B cell (primary cell): ENCODE results near the gene NOTCH3. TPM values are rescaled to one million over a fixed set of nuclear protein-coding genes. Genes with fewer than 3 reads are reported as not detected.

Source experiments
- ATAC-seq: fragments of 200-7000 bp; cut with Tn5 transposase; one replicate; pipeline ENCODE4 v1.10.0; 2021; ENCODE audit warnings: low read depth, mild to moderate bottlenecking, moderate number of reproducible peaks, moderate library complexity
- CTCF ChIA-PET: fragments of 350-600 bp; sonication (Branson Sonifier 250); formaldehyde crosslinking; loops from one replicate; lab custom pipeline; 2021; ENCODE audit warnings: antibody characterized with exemption, inconsistent platforms; lab: Charles Lee
- POLR2A ChIA-PET: fragments of 350-600 bp; sonication (Branson Sonifier 250); formaldehyde crosslinking; loops from one replicate; lab custom pipeline; 2021; ENCODE audit warnings: antibody characterized with exemption; lab: Charles Lee
- DNase-seq: peaks from one replicate; pipeline ENCODE4 v3.0.0; 2013
- H2AFZ ChIP-seq: 2 replicates; pipeline ENCODE4 v1.6.1; 2012; ENCODE audit warnings: mild to moderate bottlenecking, low read depth, low read length; ENCODE audit not compliant: insufficient read depth, poor library complexity, severe bottlenecking
- H3K27ac ChIP-seq, 2 donors: 1 replicate in 1 of 2; 2 replicates in 1 of 2; pipeline ENCODE4 v1.5.1; 2012 to 2013; ENCODE audit warnings: low read length in 2 of 2, mild to moderate bottlenecking in 2 of 2, moderate library complexity in 1 of 2
- H3K27me3 ChIP-seq, 4 experiments: fragments of 200-600 bp in 1 of 4; sonication (generic) in 1 of 4; replicated peaks in 1 of 4; 1 replicate in 2 of 4; 2 replicates in 2 of 4; pipeline versions ENCODE4 v1.6.1 to v1.7.0; 2013 to 2016; ENCODE audit warnings: low read length in 3 of 4, mild to moderate bottlenecking in 2 of 4, mixed read lengths in 1 of 4, moderate library complexity in 1 of 4; ENCODE audit not compliant: insufficient read depth in 4 of 4, control insufficient read depth in 3 of 4; ENCODE audit errors: control extremely low read depth in 1 of 4
- H3K36me3 ChIP-seq, 2 experiments: replicated peaks in 1 of 2; 1 replicate in 1 of 2; 2 replicates in 1 of 2; pipeline versions ENCODE4 v1.6.1 to v1.7.1; 2013; ENCODE audit warnings: low read length in 1 of 2; ENCODE audit not compliant: insufficient read depth in 2 of 2, control insufficient read depth in 1 of 2; ENCODE audit errors: control extremely low read depth in 1 of 2, extremely low read depth in 1 of 2
- H3K4me1 ChIP-seq, 2 donors: fragments of 200-600 bp in 1 of 2; sonication (generic) in 1 of 2; 1 replicate in 1 of 2; 2 replicates in 1 of 2; pipeline versions ENCODE4 v1.5.1 to v1.6.1; 2013 to 2017; ENCODE audit warnings: low read length in 2 of 2; ENCODE audit not compliant: control insufficient read depth in 2 of 2, insufficient read depth in 2 of 2
- H3K4me2 ChIP-seq: replicated peaks from 2 replicates; pipeline ENCODE3; 2012; ENCODE audit warnings: mild to moderate bottlenecking, low read depth, low read length; ENCODE audit not compliant: poor library complexity, severe bottlenecking
- H3K4me3 ChIP-seq, 5 experiments: fragments of 200-600 bp in 1 of 5; sonication (generic) in 1 of 5; 1 replicate in 3 of 5; 2 replicates in 2 of 5; pipeline versions ENCODE4 v1.5.1 to v1.7.0; 2011 to 2016; ENCODE audit warnings: low read length in 4 of 5, mild to moderate bottlenecking in 4 of 5, low read depth in 2 of 5, control low read depth in 1 of 5, moderate library complexity in 1 of 5; ENCODE audit not compliant: insufficient read depth in 1 of 5; ENCODE audit errors: control extremely low read depth in 1 of 5, extremely low read depth in 1 of 5
- H3K79me2 ChIP-seq: fragments of 200-600 bp; sonication (generic); one replicate; pipeline ENCODE4 v1.6.0; 2016; ENCODE audit warnings: low read length; ENCODE audit not compliant: control insufficient read depth, insufficient read depth
- H3K9ac ChIP-seq: fragments of 200-600 bp; sonication (generic); 2 replicates; pipeline ENCODE4 v1.6.1; 2017; ENCODE audit warnings: mild to moderate bottlenecking, low read length, moderate library complexity
- H3K9me3 ChIP-seq, 3 donors: one replicate each; pipeline versions ENCODE4 v1.6.1 to v1.7.1; 2013; ENCODE audit warnings: low read length in 2 of 3; ENCODE audit not compliant: control insufficient read depth in 2 of 3, insufficient read depth in 1 of 3; ENCODE audit errors: control extremely low read depth in 1 of 3
- H4K20me1 ChIP-seq: 2 replicates; pipeline ENCODE4 v1.6.0; 2012; ENCODE audit warnings: mild to moderate bottlenecking, low read length; ENCODE audit not compliant: insufficient read depth, control insufficient read depth, poor library complexity, severe bottlenecking
- H3K27ac Mint-ChIP-seq: one replicate; pipeline ENCODE4 v1.8.0; 2021; ENCODE audit warnings: mixed read lengths
- H3K27me3 Mint-ChIP-seq: one replicate; pipeline ENCODE4 v1.8.0; 2021; ENCODE audit warnings: mixed read lengths
- H3K4me1 Mint-ChIP-seq: one replicate; pipeline ENCODE4 v1.8.0; 2021; ENCODE audit warnings: mixed read lengths
- H3K4me3 Mint-ChIP-seq: one replicate; pipeline ENCODE4 v1.8.0; 2021; ENCODE audit warnings: mixed read lengths
- H3K9me3 Mint-ChIP-seq: one replicate; pipeline ENCODE4 v1.8.0; 2022; ENCODE audit warnings: mixed read lengths; ENCODE audit not compliant: insufficient read depth
- EZH2 ChIP-seq: IDR thresholded peaks from 2 replicates; pipeline ENCODE4 v1.6.1; 2012; ENCODE audit warnings: borderline replicate concordance, low read depth, mild to moderate bottlenecking, moderate library complexity, low read length; ENCODE audit not compliant: insufficient read depth, poor library complexity, severe bottlenecking
- WGBS: methylation state at CpG from one replicate; pipeline ENCODE4 v1.1.5; 2013; ENCODE audit warnings: missing lambda C conversion rate; ENCODE audit not compliant: insufficient coverage; 5-methylcytosine and 5-hydroxymethylcytosine counted together
- intact Hi-C: fragments of 100-400 bp; cut with micrococcal nuclease; formaldehyde crosslinking; loops from one replicate; pipeline ENCODE4 v1.10.0; 2022
- polyA plus RNA-seq: library from polyadenylated mRNA; depleted of rRNA; stranded (reverse); fragments of >200 nt; gene quantifications from 2 replicates; pipeline ENCODE4 v1.2.3, GENCODE V29; 2012
- total RNA-seq, 2 donors: library from RNA; stranded (reverse); fragments of 120-200 nt in 1 of 2; gene quantifications; 1 replicate in 1 of 2; 2 replicates in 1 of 2; pipeline versions ENCODE4 v1.2.3 to v1.2.4, GENCODE V29; 2013 to 2022
- TF ChIP-seq, protein P1 (sequence below): fragments of 200-600 bp; IDR thresholded peaks from one replicate; pipeline ENCODE4 v1.8.0; 2022; ENCODE audit warnings: antibody characterized with exemption, mild to moderate bottlenecking

Gene NOTCH3
- total and polyA plus RNA-seq, 2 donors (not counting 1 experiment from before 2014, with no cell fraction given): 0.01 to 0.05 TPM

DNA sequence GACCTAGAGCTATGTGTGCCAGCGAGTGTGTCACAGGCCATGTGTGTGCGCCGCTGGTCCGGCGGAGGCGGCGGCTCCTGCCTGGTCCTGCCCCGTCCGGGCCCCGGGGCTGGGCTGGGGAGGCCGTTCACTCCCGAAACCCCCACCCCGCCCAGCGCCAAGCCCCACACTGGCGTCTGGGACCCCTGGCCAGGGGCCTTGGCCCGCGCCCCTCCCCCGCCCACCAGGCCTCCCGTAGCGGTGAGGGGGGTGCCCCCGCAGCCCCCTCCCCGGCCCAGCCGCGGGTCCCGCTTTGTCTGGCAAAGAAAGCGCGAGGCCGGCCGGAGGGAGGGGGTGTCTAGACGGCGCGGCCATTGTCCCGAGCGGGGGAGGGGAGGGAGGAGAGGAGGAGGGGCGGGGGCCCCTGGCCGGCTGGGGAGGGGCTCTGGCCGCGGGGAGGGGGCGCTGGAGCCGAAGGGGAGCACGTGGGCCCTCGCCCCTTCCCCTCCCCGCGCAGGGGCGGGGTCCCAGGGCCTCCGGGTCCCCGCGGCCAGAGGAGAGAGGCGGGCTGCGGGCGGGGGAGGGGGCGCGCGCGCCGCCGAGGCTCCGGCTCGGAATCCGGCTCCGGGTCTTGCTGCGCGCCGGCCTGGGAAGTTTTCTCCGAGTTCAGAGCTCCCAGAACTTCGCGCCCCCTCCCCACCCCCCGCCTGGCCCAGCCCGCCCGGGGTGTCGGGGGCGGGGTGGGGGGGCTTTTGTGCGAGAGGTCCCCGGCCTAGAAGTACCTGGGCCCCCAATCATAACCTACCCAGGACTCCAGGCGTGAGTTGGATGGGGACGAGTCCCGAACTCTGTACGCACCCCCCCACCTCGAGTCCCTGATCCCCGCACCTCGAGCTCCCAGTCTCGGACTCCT is 888 bp downstream of the NOTCH3 start:
- peaks cover 50% of the 10 kb centered on the region for H3K27me3 Mint-ChIP-seq
- Histone ChIP-seq H3K4me2 (peak overlapping the region; percentile 81), H3K79me2 (no peaks in the 10 kb centered on the region), H4K20me1 (no peaks in the 10 kb centered on the region), H3K4me1 (peaks cover 23 to 26% of the 10 kb centered on the region in 2 donors), H3K36me3 (no peaks in the 10 kb centered on the region), H3K9me3 (peaks cover 0 to 11% (median 0%) of the 10 kb centered on the region in 3 donors), H2AFZ (peak overlapping the region; percentile 22), H3K4me3 (peak overlapping the region in 3 of 5 experiments; percentile 20 to 52 (median 25)), H3K27ac (no peak overlapping the region), H3K27me3 (peaks cover 0 to 60% (median 21%) of the 10 kb centered on the region in 4 experiments), H3K9ac (peak overlapping the region; percentile 23)
- no peak for TF ChIP-seq EZH2
- TF ChIP-seq, protein P1, sequence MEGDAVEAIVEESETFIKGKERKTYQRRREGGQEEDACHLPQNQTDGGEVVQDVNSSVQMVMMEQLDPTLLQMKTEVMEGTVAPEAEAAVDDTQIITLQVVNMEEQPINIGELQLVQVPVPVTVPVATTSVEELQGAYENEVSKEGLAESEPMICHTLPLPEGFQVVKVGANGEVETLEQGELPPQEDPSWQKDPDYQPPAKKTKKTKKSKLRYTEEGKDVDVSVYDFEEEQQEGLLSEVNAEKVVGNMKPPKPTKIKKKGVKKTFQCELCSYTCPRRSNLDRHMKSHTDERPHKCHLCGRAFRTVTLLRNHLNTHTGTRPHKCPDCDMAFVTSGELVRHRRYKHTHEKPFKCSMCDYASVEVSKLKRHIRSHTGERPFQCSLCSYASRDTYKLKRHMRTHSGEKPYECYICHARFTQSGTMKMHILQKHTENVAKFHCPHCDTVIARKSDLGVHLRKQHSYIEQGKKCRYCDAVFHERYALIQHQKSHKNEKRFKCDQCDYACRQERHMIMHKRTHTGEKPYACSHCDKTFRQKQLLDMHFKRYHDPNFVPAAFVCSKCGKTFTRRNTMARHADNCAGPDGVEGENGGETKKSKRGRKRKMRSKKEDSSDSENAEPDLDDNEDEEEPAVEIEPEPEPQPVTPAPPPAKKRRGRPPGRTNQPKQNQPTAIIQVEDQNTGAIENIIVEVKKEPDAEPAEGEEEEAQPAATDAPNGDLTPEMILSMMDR: no peak
- intact Hi-C loops: no loop called here
- ATAC-seq: no peak
- H3K27ac Mint-ChIP-seq: no peak overlapping the region
- peaks cover 26% of the 10 kb centered on the region for H3K4me1 Mint-ChIP-seq
- no peaks in the 10 kb centered on the region for H3K9me3 Mint-ChIP-seq
- ChIA-PET CTCF (no interaction called here), POLR2A (no interaction called here)
- no peak for DNase-seq
- WGBS: 28% methylated on average over 40 of the region's 82 CpGs
- peak overlapping the region; percentile 83 for H3K4me3 Mint-ChIP-seq
